C1 segment of cervical spinal cord (tissue), 14 donors: ENCODE results near the gene ERCC1.

Experiments
- DNase-seq, 14 donors: peaks; one replicate each; lab custom pipeline; 2025; lab: John Stamatoyannopoulos, UW

Gene ERCC1

GRCh38 chr19:45406226-45407090 is 17.3 kb downstream of the ERCC1 start, which contains the start of gene POLR1G:
POLR1G (plus strand) TSS chr19:45406644; CDS start chr19:45406697, 53 bp downstream.
- DNase-seq: peak; percentile 75 to 97 (median 88)

GRCh38 chr19:45405435-45406225 is 18.1 kb downstream of the ERCC1 start:
- DNase-seq: peak; percentile 49 to 97 (median 82)

DNA sequence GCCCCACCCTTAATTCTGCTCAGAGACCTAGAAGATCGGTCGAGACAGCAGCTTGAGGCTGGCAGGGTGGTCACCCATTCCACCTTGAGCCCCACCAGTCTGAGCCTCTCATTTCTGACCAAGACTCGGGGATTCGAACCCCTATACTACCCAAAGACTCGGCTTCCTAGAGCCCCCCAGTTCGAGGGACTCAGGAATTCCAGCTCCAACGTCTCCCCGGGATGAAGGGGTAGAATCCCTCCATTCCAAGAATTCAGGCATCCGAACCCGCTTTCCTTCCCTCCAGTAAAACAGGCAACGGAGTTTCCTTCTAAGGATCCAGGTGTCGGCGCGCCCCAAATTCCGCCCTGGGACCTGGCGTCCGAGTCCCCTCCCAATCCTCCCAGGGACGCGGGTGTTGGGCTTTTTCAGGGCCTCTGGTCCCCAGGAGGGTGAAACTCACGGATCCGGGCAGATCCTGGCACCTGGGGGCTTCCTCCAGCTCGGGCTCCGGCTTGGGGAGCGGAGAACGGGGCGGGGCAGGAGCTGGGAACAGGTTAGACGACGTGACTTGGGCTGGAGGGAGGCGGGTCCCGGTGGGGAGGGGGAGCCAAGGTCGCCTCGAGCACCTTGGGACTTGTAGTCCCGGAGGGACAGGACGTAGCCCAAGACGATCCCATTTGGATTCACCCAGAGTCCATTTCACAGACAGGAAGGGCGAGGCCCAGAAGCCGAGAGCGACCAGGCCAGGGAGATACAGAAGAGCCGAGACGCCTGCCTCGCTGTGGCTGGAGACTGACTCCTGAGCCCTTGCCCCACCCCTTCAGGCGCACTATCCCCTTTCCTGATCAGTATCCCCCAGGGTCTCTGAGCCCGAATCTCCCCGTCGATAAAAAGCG is 18.9 kb downstream of the ERCC1 start, which contains the start of gene PPP1R13L:
PPP1R13L (minus strand) TSS at position 513 of the 878 bp plus-strand sequence. CDS start 6,751 bp downstream, outside the sequence.
- peak in 5 of 14 donors; percentile 35 to 62 (median 58) for DNase-seq

DNA sequence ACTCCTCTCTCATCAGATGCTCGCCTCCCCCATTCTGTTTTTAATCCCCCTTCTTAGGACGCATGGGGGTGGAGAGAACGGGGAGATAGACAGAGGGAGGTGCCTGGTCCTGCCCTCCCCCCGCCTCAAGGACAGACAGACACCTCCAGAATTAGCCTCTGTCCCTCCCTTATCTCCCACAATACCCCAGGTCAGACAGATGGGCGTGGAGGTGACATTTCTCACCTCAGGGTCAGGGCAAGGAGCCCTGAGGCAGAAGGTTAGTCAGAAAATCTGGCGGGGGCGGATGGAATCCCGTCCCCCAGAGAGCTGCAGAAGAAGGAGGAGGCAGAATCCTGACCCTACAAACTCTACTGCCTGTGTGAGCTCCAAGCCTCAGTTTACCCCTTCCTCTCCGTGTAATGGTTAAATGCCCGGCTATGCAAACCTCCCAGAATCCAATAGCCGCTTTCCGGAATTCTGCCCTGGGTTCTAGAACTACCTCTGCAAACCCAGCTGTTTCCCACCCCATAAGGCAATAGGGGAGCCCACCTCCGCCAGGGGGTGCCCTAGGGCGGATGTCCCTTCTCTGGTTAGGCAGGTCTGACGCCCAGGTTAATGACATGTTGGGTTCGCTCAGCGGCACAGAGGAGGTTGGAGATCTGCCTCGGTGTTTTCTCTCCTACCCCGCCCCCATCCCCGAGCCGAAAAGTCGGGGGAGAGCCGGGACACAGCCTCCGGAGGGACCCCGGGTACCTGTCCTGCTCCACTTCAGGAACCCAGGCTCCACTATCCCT is 19.7 kb downstream of the ERCC1 start:
- no peak for DNase-seq

GRCh38 chr19:45403272-45403671 is 20.4 kb downstream of the ERCC1 start:
- no peak for DNase-seq

DNA sequence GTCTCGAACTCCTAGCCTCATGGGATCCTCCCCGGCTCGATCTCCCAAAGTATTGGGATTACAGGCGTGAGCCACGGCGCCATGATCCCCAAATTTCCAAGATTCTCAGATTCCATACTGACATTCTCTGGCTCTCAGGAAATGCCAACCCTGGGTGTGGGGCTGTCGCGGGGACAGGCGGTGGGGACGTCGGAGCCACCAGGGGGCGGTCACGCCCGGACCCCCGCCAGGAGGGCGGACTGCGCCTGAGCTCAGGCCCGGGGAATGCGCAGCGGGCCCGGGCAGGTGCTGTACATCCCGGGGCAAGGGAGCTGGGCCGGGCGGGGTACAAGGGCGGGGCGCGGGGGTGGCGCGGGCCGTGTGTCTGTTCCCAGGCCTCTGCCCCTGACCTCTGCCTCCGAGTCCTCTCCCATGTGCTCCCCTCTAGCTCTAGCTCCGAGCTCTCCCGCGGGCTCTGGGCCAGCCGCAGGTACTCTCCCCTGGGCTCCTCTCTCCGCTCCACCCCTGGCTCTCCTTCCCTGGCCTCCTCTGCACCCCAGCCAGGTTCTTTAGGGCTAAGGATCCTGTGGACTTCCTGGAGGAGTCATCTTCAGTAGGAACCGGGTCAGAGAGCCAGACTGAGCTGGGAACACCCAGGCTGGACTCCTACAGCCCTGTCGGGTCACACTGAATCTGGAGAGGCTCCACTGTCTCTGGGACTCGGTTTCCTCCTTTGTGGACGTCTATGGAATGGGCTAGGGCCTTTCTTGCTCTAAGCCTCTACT is 21.2 kb downstream of the ERCC1 start:
- no peak for DNase-seq

- DNase-seq: no peak
Measured at GRCh38 chr19:45401815-45402214, 21.9 kb downstream of the ERCC1 start.

DNA sequence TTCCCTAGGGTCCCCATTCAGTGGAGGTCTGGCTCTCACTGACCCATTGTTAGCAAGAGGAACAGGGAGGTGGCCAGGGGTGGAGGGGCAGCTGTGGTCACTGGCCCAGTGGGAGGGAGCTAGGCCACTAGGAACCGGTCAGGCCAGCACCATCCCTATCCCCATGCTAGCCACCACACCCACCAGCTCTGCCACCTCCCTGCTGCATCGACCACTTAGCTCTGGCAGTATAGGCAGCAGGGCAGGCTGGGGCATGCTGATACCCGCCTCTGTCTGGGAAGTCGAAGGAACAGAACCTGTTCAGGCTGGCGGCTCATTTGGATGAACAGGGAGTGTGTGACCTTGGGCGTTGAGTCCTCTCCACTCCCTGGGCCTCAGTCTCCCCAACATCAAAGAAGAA is 23.5 kb downstream of the ERCC1 start:
- DNase-seq: no peak

DNA sequence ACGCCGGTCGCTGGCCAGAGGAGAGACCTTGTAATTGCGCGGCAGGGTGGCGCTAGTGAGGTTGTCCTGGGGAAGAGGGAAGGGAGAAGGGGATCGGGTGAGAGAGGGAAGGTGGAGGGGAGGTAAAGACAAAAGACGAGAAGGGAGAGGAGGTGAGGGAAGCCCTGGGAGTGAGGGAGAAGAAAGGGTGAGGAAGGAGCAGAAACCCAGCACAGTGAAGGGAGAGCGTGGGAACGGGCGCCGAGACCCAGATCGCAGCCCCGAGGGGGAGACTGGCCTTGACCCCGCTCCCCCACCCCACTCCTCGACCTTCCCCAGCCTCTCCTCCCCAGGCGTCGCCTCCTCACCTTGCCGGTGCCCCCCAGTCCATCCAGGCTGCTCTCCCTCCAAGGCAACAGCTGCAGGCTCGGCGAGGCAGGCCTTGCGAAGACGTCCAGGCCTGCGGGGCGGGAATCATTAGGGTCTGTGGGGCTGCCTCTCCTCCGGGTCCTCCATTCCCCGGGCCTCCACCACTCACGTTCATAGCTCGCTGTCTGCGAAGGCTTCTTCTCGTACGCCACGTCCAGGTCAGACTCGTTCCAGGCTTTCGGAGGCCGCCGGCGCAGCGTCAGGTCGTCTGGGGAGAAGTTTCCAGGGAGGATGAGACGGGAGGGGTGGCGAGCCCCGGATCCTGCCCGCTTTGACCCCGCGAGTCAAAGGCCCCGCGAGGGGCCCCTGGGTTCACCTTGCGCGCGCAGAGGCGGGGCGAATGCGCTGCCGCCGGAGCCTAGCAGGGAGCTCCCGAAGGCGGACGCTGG is 27.7 kb downstream of the ERCC1 start:
- DNase-seq: no peak

- DNase-seq: no peak
Measured at GRCh38 chr19:45391871-45392665, 31.6 kb downstream of the ERCC1 start.

GRCh38 chr19:45391346-45391745 is 32.4 kb downstream of the ERCC1 start:
- no peak for DNase-seq

DNA sequence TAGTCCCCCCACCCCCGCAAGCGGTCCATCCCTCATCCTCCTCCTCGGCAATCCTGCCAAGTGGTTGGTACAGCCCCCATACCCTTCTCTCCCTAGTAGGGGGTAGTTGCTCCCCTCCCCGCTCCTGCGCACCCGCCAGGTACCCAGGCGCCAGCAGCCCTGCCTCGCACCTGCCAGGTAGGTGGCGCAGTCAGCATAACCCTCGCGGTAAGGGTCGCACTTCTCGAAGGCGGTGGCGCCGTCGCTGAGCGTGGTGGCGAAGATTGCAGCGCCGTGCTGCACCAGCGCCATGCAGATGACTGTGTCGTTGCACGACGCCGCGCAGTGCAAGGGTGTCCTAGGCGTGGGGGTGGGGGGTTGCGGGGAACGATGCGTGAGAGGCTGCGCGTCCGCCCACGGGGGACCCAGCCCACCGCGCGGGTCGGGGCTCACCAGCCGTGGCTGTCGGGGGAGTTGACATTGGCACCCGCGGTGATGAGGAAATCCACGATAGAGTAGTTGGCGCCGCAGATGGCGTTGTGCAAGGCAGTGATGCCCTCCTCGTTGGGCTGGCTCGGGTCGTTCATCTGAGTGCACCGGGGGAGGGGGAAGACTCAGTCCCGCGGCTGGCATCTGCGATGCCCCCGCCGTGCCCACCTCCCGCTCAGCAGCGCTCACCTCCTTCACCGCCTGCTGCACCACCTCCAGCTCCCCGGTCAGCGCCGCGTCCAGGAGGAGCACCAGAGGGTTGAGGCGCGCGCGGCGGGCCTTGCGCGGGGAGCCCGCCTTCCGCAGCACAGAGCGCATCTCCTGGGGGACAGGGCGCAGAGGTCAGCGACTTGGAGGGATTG is 38.1 kb downstream of the ERCC1 start:
- DNase-seq: no peak

GRCh38 chr19:45382426-45382825 is 41.3 kb downstream of the ERCC1 start:
- DNase-seq: no peak

GRCh38 chr19:45380107-45380506 is 43.6 kb downstream of the ERCC1 start:
- no peak for DNase-seq

GRCh38 chr19:45376045-45376724 is 47.5 kb downstream of the ERCC1 start:
- DNase-seq: no peak

- DNase-seq: peak; percentile 83 to 99 (median 98)
Measured at GRCh38 chr19:45370410-45371204, 53.1 kb downstream of the ERCC1 start, which contains the start of gene ERCC2. ERCC2 (minus strand) TSS chr19:45370573; CDS start chr19:45370540, 33 bp downstream.
